NCI-H2196 (cell line): ENCODE data around the gene SLC14A1.

Source experiments
- DNase-seq: peaks from one replicate; lab custom pipeline; 2025; ENCODE audit not compliant: unreplicated experiment; lab: John Stamatoyannopoulos, UW

Gene SLC14A1

GRCh38 chr18:45723567-45724355 is at the start of gene SLC14A1:
TSS of gene SLC14A1 (plus strand) at chr18:45724181. CDS start at chr18:45730321, 6,140 bp downstream.
- no peak for DNase-seq

DNA sequence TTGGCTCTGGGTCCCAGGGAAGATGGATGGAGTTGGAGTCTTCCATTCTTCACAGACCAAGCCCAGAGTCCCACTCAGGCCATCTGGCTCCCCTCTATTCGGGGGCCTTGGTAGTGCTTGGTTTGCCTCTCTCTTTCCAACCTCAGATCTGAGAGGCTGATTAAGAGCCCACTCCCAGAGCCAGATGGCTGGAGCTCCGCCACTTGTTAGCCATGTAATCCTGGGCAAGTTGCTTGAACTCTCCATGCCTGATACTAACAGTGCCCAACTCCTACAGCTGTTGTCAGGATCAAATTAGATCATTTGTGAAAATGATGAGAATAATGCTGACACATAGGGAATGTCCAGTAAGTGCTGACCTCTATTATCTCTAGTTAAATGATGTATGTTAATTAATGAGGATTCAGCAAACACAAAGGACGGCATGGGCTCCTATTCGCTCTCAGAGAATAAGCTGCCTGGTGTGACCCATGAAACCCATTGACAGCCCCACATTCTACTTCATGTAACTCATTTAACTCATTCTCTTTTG is 46.6 kb upstream of the SLC14A1 start:
- no peak for DNase-seq

GRCh38 chr18:45678441-45678840 is 45.5 kb upstream of the SLC14A1 start:
- DNase-seq, result no peak

- DNase-seq, result no peak
These were observed 45.1 kb upstream of the SLC14A1 start for GRCh38 chr18:45678850-45679249.

GRCh38 chr18:45680066-45680690 is 43.8 kb upstream of the SLC14A1 start:
- no peak for DNase-seq

- no peak for DNase-seq
These were observed 41.8 kb upstream of the SLC14A1 start for GRCh38 chr18:45682181-45682580.

- DNase-seq, result no peak
These were observed 39.5 kb upstream of the SLC14A1 start for GRCh38 chr18:45684341-45685115.

GRCh38 chr18:45686891-45687611 is 36.9 kb upstream of the SLC14A1 start:
- DNase-seq, result no peak

- no peak for DNase-seq
These were observed 36.4 kb upstream of the SLC14A1 start for GRCh38 chr18:45687621-45688020.

- no peak for DNase-seq
These were observed 35.9 kb upstream of the SLC14A1 start for GRCh38 chr18:45688113-45688512.

DNA sequence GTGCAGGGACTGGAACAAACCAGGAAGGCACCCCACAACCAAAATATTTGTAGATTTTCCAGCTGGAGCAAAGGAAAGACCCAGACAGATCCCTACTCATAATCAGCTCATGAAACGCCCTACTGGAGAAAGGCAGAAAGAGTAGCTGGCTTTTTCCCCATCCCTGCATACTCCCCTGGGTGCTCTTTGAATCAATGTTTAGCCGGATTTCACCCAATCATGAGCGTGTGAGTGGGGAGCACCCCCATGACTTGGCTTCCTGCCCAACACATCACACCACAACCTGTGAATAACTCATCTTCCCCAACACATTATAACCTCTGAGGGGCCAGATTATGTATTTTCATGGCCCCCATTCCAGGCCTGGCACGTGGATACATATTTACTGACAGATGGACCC is 35.1 kb upstream of the SLC14A1 start:
- no peak for DNase-seq

DNA sequence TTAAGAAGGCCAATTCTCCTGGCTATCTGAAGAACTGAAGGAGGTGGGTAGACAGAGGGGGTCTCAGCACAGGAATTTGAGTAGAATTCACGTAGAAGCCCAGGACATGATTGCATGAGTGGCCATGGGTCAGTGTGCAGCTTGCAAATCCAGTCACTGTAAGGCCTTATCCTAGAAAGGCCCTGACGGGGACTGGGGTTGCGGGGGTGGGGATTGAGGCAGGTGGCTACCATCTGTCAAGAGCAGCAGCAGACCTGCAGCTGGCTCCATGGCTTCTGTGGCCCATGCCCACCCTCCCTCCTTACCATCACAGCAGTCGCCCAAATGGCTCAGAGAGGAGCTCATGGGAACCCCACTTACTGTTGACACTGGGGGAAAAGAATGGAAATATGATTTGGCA is 34.6 kb upstream of the SLC14A1 start:
- DNase-seq, result no peak

GRCh38 chr18:45690975-45691815 is 32.8 kb upstream of the SLC14A1 start:
- peak; percentile 80 for DNase-seq

DNA sequence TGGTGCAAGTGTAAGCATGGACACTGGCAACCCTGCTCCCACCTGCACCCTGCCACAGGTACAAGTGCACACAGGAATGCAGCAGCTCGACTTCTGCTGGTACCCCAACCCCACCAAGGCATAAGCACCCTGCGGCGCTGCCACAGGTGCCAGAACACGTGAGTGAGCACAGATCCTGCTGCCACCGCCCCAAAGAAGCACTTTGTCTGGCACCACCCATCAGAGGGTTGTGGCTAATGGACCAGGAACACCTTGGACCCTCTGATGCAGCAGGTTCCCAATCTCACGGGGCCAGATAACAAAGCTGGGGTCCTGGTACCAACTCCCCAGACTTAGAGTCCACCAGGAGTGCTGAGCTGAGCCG is 32.2 kb upstream of the SLC14A1 start:
- no peak for DNase-seq

DNA sequence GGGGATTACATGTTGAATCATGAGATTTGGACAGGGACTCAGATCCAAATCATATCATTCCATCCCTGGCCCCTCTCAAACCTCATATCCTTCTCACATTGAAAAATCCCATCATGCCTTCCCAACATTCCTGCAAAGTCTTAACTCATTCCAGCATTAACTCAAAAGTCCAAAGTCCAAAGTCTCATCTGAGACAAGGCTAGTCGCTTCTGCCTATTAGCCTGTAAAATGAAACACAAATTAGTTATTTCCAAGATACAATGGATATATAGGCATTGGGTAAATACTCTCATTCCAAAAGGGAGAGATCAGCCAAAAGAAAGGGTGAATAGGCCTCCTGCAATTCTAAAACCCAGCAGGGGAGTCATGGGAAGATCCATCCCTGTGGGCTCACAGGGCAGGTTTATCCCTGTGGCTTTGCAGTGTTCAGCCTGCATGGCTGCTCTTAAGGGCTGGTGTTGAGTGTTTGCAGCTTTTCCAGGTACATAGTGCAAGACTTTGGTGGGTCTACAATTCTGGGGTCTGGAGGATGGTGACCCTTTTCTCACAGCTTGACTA is 21.2 kb upstream of the SLC14A1 start:
- DNase-seq, result no peak

GRCh38 chr18:45708831-45709230 is 15.2 kb upstream of the SLC14A1 start:
- no peak for DNase-seq

GRCh38 chr18:45712061-45712460 is 11.9 kb upstream of the SLC14A1 start:
- DNase-seq, result no peak

GRCh38 chr18:45713239-45713638 is 10.7 kb upstream of the SLC14A1 start:
- DNase-seq, result no peak

DNA sequence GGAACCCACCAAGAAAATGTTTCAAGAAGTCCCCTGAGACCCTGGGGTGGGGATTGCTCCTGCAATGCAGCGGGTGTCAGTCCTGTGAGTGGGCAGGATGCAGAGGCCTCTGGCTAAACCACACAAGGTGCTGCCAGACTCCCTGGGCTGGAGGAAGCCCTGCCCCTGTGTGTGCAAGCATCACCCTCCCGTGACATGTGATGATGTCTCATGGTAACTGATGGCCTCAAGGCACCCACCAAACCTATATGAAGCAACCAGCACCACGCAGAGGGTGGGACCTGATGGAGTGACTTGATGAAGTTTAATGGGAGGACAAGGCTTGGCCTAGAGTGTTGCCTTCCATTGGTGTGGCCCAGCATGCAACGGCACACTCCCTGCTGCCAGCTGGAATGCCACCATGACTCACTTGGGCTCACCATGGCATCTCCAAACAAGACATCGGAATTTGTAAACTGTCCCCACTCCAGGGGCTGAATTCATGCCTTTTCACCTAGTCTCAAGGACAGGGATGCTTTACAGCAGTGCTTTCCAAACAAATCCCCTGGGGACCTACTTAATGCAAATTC is 8.7 kb upstream of the SLC14A1 start:
- no peak for DNase-seq
